GM21723 (cell line): ENCODE results near the gene HIGD1A.

Experiments used
- ATAC-seq: cut with Tn5 transposase; IDR thresholded peaks from one replicate; pipeline ENCODE4 v1.9.1; 2021; ENCODE audit warnings: mild to moderate bottlenecking, moderate library complexity; ENCODE audit not compliant: unreplicated experiment

The HIGD1A gene

GRCh38 chr3:42804106-42804830, at the start of gene HIGD1A:
Gene HIGD1A, minus strand, starts transcription at chr3:42804490. Its CDS starts 10,237 bp downstream, at chr3:42794253.
- ATAC-seq, result peak; percentile 99

GRCh38 chr3:42853739-42854302, 49.5 kb upstream of the HIGD1A start:
- ATAC-seq, result no peak

GRCh38 chr3:42853056-42853455, 48.8 kb upstream of the HIGD1A start:
- no peak for ATAC-seq

DNA sequence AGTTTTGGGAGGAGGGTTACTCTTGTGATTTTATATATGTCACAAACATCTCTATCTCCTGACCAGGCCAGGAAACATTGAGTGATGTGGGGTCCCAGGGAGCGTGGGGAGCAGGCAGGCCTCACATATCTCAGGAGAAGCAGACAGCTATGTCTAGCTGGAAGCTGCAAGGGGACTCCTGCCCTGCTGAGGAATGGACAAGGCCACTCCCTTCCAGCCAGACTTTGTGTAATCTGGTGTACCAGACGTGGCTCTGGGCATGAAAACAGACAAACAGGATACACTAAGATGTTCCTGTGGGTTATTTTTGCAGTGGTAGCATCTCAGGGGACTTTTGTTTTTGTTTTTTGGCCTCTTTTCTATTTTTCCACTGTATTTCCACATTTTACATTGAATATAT, 48.2 kb upstream of the HIGD1A start:
- ATAC-seq, result no peak

DNA sequence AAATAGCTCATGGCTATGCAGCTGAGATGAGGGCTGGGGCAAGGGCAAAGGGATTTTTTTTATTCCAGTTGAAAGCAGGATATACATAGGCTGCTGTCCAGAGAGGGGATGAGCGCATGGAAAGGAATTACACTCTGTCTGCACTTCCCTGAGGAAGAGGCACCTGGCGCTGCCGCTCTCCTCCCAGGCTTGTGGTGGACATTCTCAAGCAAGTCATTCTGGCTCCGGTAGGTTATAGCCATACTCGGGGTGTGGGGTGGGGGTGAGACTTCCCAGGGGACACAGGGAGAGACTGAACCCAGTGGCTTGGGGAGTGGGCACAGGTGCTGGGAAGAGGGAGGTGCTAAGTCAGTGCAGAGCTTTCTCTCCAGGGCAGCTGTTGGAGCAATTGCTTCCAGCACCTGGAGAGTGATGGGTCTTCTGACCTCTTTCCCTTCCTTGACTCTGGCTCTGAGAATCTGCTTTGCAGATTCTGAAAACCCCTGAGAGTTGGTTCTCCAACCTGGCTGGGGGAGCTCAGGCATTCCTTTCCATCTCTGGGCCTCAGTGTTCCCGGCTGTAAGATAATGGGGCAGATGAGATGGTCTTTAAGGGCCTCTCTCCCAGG, 47.0 kb upstream of the HIGD1A start:
- no peak for ATAC-seq

DNA sequence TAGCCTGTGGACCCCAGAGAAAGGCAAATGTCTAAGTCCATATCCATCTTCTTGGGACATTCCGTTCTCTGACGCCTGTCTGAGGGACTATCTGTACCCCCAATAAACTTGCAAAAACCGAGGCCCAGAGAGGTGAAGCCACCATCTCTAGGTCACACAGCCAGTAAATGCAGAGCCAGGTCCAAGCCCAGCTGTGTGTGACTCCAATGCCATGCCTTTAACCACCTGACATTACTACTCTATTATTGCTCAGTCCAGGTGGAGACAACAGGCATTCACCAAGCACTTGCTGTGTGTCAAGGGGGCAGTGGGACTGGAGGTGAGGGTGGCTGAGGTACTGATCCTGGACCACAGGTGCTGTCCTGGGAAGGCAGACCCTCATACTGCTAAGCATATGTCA, 46.0 kb upstream of the HIGD1A start:
- ATAC-seq, result no peak

- ATAC-seq, result no peak
Measured at GRCh38 chr3:42849017-42849416, 44.7 kb upstream of the HIGD1A start.

- no peak for ATAC-seq
Measured at GRCh38 chr3:42847731-42848130, 43.4 kb upstream of the HIGD1A start.

DNA sequence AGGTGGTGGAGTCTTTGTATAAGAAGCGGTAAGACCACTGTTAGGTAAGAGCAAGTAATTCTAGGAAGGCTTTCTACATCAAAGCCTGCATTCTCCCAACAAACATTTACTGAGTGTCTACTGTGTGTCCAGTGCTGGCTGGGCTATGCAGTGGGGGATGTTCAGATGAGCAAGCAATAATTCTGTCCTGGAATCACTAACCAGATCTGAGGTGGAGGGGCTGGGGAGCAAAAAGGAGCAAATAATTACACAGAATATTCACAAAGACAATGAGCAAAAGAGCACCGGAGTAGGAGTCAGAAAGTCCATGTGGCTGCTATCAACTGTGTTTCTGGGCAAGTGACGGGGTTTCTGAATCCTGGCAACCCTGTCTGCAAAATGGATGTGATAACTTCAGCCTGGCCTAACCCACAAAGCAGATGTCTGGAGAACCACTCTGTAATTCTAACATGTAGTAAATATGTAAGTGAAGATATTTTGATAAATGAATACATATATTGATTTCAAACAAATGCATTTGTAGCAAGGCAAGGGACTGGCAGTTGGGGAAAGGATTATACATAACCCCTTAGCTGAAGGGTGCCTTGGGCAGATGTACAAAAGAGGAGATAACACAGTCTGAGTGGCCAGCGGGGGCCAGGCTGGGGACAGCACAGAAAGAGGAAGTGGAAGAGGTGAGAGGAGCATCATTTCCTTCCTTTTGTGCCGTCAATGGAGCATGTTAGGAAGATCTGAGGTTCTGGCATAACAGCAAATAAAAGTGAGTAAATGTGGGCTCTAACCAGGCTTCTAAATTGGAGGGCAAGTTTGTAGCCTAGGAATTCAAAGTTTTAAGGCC, 42.6 kb upstream of the HIGD1A start:
- ATAC-seq, result peak; percentile 82

- ATAC-seq, result no peak
Measured at GRCh38 chr3:42844815-42845214, 40.5 kb upstream of the HIGD1A start.

DNA sequence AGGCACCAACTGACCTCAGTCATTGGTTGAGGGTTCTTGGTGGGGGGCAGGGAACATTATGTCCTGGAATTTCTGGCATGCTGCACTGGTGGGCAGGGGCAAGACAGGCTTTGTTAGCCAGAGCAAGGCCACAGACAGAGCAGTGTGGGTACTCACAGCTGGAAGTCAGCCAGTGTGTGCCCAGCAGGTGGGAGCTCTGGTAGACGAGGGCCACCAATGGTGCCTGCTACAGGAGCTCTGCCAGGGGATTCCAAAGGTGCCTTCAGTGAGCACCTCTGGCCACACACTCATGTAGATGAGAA, 40.1 kb upstream of the HIGD1A start:
- ATAC-seq, result no peak

- no peak for ATAC-seq
Measured at GRCh38 chr3:42843713-42844411, 39.6 kb upstream of the HIGD1A start.

- ATAC-seq, result no peak
Measured at GRCh38 chr3:42841332-42841731, 37.0 kb upstream of the HIGD1A start.

- ATAC-seq, result peak; percentile 99
Measured at GRCh38 chr3:42839616-42840015, 35.3 kb upstream of the HIGD1A start.

GRCh38 chr3:42838571-42838970, 34.3 kb upstream of the HIGD1A start:
- ATAC-seq, result no peak

GRCh38 chr3:42836150-42837123, 32.1 kb upstream of the HIGD1A start:
- ATAC-seq, result no peak

- ATAC-seq, result no peak
Measured at GRCh38 chr3:42831321-42831713, 27.0 kb upstream of the HIGD1A start.

- no peak for ATAC-seq
Measured at GRCh38 chr3:42830437-42831320, 26.4 kb upstream of the HIGD1A start.
